HepG2 (cell line): ENCODE results near the gene HMHB1.

ENCODE experiments used
- FOXP1 ChIP-seq, 2 experiments: fragments of 450-650 bp in 1 of 2; IDR thresholded peaks; 2 replicates each; pipeline ENCODE4 v1.6.1; 2017 to 2018; ENCODE audit warnings: antibody characterized with exemption in 1 of 2
- NFATC3 ChIP-seq: sonication (generic); formaldehyde crosslinking; IDR thresholded peaks from 2 replicates; pipeline ENCODE4 v1.5.1; 2020; ENCODE audit warnings: mild to moderate bottlenecking, missing genetic modification reagents
- NFYB ChIP-seq: sonication (generic); formaldehyde crosslinking; IDR thresholded peaks from 2 replicates; pipeline ENCODE4 v1.4.0; 2020; ENCODE audit warnings: missing genetic modification reagents
- ZNF232 ChIP-seq: sonication (generic); formaldehyde crosslinking; IDR thresholded peaks from 2 replicates; pipeline ENCODE4 v1.4.0; 2020; ENCODE audit warnings: missing genetic modification reagents, borderline replicate concordance

- no peak for TF ChIP-seq NFATC3 (CRISPR knock-in tag)
- TF ChIP-seq ZNF232 (CRISPR knock-in tag) = no peak
- no peak for TF ChIP-seq FOXP1 (IDR thresholded peaks at IDR 0.05)
- TF ChIP-seq FOXP1 (CRISPR knock-in tag; IDR thresholded peaks at IDR 0.05) = no peak
- TF ChIP-seq NFYB = no peak
Observed at GRCh38 chr5:143833177-143833576, 21.2 kb downstream of the HMHB1 start.
